ENCODE measurements around the gene CRYBG1.

DNA sequence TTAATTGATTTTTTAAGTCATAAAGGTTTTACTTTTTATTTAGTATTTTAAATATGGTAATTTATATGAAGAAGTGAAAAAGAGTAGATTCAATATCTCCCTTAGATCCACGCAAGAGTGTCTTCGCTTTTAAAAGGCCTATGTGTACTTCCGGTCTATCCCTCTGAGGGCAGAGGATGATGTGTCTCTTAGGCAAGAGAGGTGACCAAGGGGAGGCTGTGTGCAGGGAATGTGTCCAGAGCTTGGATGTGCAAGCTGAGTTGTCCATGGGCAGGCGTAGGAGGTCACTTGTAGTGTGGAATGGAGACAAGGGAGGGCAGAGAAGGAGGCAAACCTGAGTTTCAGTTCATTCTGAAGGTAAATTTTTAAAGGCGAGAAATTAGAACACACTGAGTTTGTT is 113.9 kb downstream of the CRYBG1 start:
- TF ChIP-seq EZH2 (IDR thresholded peaks at IDR 0.05) (no peak), EZH2phosphoT487 (IDR thresholded peaks at IDR 0.05) (no peak)
- TF ChIP-seq, protein P1, sequence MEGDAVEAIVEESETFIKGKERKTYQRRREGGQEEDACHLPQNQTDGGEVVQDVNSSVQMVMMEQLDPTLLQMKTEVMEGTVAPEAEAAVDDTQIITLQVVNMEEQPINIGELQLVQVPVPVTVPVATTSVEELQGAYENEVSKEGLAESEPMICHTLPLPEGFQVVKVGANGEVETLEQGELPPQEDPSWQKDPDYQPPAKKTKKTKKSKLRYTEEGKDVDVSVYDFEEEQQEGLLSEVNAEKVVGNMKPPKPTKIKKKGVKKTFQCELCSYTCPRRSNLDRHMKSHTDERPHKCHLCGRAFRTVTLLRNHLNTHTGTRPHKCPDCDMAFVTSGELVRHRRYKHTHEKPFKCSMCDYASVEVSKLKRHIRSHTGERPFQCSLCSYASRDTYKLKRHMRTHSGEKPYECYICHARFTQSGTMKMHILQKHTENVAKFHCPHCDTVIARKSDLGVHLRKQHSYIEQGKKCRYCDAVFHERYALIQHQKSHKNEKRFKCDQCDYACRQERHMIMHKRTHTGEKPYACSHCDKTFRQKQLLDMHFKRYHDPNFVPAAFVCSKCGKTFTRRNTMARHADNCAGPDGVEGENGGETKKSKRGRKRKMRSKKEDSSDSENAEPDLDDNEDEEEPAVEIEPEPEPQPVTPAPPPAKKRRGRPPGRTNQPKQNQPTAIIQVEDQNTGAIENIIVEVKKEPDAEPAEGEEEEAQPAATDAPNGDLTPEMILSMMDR (IDR thresholded peaks at IDR 0.05), result no peak

Data from neural progenitor cell (in vitro differentiated cells).